NOMO-1 treated with DMSO at 0.1 percent for 48 hours (cell line): Measurements from ENCODE around the gene HMGXB3.

Experiments used
- DNase-seq: peaks from one replicate; lab custom pipeline; 2025; ENCODE audit not compliant: unreplicated experiment; lab: John Stamatoyannopoulos, UW

Gene HMGXB3

DNA sequence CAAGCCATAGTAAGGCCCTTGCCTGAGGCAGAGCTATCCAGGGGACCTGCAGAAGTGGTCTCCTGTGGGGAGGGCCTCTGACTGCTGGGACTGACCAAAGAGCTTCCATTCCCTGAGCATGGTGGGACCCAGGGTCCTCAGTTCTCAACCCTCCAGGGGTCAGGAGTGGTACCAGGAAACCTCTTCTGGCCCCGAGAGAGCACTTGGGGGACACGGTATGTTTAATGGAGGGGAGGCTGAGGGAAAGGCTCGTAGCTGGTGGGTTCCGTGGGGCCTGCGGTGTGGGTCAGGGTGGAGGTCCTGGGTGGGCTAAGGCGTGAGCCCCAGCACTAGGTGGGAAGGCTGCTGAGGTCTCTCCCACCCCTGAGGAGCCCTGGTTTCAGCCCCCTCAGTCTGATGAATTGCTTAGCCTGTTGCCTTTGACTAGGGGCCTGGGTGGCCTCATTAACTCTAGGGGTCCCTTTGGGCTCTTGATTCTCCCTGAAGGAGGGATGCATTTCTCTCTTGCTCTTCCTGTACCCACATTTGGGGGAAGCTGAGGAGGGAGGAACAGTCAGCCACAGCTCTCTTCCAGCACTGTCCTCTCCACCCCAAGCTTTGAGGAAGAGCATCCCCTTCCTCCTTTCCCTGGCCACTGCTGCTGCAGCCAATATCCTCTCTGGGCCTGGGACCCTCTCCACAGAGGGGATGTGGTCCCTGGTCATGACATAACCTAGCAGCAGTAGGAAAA is 51.9 kb downstream of the HMGXB3 start:
- no peak for DNase-seq

DNA sequence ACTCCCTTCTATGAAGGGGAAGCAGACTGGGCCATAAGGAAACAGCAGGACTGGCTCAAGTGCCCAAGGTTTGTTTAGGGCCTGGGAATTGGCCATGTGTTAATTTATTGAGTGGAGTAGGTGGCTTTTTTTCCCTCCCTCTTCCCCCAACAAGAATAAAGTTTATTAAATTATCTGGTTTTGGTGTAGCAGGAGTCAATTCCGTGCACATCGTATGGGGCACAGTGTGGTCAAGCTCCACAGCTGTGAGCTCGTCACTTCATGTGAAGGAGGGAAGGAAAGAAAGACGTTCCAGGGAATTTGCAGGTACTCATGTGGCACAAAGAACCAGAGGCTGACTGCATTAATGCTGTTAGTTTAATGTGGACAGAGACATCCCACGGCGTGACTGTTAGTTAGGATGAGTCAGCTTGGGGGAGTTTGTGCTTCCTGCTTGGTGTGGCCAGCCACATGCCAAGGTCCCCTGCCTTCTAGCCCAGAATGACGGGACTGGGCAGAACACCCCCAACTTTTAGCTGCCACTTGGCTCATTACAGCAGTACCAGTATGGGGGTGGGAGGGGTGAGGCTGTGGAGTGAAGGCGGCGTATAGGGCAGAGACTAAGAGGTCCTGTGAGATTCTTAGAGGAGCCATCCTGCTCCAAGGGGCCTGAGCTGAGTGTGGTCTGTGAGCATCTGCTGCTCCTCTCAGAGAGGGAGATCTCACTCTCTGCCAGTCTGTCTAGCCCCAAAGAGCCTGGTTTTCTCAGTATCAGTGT is 52.6 kb downstream of the HMGXB3 start:
- peak; percentile 26 for DNase-seq

DNA sequence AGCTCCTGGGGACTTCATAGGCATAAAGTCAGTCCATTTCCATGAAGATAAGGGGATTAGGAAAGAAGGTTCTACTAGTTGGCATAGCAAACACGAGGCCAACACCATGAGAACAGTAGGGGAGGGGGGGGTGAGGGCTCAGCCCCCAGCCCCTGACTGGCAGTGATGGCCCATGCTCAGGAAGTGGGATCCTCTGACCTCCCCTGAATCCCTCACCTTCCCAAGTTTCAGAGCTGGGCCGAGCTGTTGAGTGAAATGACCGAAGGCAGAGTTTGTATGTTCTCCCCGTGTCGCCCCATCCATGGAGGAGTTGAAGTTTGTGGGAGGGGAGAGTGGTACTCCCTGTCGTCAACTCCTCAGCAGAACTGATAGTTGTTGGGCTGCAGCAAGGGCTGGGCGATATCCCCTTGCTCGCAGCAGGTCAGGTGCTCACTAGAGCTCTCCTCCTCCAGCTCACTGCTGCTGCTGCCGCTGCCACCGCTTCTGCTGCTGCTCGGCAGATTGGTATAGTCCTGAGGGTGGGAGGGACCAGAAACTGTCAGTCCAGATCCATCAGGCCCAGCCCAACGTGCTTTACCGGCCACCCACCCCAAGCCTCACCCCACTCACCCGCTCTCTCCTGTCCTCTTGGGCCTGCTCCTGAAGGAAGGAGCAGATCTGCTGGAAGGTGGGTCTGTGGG is 53.3 kb downstream of the HMGXB3 start:
- no peak for DNase-seq

DNA sequence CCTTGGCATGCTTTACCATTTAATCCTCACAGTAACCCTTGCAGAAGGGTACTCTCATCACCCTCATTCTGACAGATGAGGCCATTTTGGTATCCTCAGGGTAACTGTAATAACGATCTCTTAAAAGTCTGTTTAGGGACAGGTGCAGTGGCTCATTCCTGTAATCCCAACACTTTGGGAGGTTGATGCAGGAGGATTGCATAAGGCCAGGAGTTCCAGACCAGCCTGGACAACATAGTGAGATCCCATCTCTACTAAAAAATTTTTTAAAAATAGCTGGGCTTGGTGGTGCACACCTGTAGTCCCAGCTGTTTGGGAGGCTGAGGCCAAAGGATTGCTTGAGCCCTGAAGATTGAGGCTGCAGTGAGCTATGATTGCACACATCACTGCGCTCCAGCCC is 54.0 kb downstream of the HMGXB3 start:
- no peak for DNase-seq

DNA sequence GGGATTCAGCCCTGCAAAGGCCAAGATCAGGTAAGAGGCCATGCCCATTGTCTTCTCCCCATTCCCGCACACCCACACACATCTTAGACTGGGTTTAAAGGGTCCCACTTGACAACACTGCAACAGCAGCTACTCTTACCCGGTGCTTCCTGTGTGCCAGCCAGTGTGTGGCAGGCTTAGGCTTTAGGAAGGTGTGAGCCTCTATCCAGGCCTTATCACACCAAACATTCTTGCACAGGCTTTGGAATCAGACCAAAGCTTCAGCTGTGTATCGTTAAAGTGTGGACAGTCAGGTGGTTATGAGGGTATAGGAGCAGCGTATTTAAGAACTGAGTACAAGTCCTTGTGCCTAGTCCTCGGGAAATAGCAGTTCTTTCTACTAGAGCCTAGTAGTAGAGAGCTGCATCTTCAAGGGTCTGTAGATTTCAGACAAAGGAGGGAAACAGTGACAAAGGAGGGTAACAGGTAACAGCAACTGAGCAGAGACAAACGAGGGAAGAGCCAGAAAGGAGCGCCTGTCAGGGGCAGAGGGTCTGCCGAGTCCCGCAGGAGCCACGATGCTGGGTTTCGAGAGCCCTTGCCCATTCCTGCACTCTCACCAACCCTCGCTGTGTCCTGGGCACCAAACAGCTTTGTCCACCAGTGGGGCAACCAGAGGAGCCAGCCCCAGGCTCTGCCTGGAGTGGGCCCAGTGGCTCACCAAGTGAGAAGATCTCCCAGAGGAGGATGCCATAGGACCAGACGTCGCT is 55.0 kb downstream of the HMGXB3 start:
- DNase-seq, result no peak

DNA sequence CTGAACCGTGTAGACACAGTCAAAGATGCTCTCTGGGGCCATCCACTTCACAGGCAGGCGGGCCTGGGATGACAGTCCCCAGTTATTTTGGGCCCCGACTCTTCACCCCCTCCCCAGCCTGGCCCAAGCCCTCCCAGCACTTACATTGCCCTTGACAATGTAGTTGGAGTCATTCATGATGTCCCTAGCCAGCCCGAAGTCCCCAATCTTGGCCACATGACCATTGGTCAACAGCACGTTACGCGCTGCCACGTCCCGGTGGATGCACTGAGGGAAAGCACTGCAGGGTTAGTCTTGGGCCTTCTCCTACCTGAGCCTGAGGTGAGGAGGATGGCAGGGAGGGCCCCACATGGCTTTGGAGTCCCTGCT is 55.5 kb downstream of the HMGXB3 start:
- no peak for DNase-seq

DNA sequence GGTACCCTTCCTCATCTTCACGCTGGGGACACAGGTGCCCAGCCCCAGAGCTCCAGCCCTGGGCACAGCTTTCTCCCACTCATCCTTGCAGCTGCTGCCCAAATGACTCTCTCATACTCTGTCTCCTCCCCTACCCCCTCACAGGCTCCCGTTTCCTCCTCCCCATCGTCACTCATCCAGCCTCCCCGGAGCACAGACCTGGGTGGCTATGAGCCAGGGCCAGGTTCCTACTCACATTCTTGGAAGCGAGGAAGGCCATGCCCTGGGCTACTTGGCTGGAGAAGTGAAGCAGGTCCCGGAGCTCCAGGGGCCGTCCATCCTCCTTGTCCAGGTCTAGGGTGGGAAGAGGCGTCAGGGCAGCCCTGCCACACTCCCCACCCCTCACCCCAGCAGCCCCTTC is 56.5 kb downstream of the HMGXB3 start:
- DNase-seq, result no peak

DNA sequence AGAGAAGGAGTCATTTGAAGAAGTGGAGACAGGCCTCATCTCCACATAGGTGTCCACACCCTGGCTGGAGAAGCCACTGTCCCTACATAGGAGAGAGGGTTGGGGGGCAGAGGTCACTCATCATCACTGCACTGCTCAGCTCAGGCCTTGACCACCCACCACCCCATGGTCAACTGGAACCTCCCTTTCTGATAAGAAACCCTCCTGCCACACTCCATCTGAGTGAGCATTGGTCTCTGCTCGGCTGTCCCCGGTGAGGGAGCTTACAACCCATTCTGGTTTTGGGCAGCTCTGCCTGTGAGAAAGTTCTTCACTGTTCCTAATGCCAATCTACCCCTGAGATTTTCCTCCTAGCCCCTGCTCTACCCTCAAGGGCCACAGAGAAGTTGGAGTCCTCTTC is 57.0 kb downstream of the HMGXB3 start:
- no peak for DNase-seq

DNA sequence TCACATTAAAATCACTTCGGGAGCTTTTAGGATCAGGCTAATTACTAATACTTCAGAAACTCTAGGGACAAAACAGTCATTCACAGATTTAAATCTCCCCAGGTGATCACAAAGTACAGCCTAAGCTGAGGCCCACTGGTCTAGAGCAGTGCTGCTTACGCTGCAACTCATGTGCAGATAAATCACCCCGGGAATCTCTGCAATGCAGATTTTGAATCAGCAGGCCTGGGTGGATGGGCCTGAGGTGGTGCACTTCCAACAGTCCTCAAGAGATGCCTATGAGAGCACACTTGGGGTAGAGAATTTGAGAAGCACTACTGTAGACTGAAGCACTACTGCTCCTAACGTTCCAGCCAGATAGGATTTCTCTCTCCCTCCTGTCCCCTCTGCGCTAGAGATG is 57.5 kb downstream of the HMGXB3 start:
- no peak for DNase-seq

DNA sequence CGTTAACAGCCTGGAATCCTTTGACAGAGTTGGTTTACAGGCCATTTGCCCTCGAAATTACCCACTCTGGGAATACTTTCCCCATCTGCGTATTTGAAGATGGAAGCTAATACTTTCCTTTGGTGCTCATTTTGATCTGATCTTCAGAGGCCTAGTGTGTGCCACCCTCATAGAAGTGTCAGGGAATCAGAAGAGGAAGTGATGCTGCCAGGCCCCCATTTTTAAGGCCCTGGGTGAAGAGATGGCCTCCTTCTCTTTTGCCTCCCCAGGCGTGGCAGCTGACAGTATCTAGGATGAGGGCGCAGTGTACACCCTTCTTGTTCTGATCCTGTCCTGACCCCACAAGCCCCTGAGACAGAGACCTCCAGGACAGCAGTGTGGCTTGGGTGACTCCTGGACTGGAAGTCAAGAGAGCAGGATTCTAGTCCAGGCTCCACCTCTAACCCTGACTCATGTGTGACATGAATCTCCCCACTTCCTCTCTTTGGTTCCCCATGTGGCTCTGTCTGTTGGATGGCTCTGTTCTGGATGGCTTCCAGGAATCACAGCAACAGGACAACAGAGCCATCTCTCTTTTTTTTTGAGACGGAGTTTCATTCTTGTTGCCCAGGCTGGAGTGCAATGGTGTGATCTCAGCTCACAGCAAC is 58.1 kb downstream of the HMGXB3 start:
- peak; percentile 92 for DNase-seq

DNA sequence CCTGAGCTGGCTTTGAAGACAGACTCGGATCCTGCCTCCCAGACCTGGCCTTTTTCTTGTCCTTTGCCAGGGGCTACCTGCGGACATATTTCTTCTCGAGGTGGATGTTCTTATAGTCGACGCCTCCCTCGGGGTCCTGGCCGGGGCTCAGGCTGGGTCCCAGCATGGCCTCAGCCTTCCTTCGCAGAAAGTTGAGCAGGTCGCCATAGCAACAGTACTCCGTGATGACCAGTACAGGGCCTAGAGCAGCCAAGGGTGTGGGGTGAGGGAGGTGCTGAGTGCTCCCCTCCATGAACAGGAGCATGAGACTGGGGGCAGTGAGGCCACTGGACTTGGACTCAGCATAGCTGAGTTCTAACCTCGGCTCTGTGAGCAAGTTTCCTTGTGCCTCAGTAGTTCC is 59.1 kb downstream of the HMGXB3 start:
- DNase-seq, result no peak

DNA sequence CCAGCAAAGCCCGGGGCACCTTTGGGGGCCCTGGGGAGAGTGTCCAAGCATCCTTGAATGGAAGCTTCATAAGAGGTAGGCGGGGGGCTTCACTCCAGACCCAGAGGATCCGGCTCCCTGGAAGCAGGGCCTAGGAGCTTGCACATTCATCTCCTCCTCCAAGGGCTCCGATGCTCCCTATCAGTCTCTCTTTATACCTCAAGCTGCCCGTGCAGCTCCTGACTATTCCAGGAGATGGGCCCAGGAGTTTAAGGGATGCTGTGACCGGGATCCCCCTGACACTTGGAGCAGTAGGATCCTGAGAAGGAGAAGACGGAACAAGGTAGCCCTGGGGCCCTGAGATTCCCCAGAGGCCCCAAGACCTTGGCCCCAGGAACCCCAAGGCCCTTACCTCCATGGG is 59.9 kb downstream of the HMGXB3 start:
- no peak for DNase-seq

DNA sequence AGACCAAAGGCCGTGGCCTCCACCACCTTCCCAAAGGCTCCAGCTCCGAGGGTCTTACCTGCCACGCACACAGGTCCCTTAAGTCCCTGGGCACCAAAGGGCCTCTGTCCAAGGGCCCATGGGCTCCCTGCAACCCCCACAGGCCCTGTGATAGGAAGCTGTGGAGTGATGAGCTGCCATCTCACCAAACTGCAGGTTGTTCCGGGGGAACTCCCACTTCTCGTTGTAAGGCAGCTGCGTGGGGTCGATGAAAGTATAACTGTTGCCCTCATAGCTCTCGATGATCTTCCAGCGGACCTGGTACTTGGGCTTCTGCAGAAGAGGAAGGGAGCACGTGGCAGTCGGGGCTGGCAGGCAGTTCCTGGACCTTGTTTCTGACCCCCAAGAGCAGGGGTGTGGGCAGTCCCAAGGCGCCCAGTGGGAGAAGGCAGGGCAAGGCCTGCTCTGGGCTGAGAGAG is 61.0 kb downstream of the HMGXB3 start:
- DNase-seq, result no peak

DNA sequence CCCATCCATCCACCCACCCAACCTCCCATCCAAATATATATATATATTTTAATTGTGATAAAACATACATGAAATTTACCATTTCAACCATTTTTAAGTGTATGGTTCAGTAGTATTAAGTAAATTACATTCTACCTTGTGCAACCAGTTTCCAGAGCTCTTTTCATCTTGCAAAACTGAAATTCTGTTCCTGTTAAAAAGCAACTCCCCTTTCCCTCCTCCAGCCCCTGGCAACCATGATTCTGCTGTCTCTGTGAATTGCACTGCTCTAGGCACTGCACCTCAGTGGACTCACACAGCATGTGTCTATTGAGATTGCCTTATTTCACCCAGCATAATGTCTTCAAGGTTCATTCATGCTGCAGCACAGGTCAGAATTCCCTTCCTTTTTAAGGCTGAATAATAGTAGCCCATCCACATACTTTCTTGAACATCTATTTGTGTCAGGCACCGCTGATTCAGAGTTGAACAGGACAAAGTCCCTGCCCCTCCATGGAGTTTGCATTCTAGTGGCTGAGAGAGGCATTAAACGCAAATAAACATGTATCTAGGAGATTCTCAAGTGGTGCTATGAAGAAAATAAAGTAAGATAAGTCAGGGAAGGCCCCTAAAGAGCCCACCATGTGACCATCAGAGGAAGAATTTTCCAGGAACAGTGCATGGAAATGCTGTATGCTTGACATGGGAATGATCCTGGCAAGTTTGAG is 61.8 kb downstream of the HMGXB3 start:
- DNase-seq, result peak; percentile 15

DNA sequence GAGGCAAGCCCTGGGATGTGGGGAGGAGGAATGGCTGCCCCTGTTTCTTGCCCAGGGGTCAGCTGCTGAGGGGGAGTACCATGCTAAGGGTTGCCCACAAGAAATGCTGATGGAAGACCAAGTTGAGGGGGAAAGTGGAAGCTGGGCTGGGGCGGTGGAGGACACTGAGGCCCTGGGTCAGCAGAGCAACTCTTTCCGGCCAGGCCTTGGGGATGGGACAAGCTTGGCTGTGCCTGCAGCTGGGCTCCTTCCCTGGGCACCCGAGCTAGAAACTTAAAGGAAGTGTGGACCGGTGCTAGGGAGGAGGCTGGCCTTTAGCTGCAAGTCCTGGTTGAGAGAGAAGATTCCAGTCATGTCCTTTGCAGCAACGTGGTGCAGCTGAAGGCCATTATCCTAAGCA is 63.1 kb downstream of the HMGXB3 start:
- no peak for DNase-seq

DNA sequence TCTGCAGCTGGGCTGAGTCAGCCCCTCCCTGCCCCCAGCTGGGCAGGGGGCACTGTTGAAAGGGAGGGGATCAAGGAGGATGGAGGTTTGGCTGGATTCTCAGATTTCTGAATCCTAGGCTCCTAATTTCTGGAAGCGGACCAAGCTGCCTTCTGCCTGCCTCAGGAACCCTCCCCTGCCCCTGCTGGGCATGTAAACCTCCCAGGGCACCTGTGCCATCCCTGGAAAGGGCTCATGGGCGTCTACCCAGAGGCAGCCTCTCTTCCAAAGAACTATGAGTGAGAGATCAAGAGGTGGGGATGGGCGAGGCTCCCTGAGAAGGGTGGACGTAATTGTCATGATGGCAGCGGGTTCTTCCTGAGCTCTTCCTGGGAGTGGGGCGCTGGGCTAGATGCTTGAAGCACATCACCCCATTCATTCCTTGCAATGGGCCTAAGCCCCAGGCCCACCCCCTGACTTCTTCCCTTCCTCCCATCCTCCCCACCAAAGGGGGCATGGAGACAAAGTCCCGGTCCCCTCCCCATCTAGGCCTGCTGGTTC is 64.2 kb downstream of the HMGXB3 start:
- no peak for DNase-seq

DNA sequence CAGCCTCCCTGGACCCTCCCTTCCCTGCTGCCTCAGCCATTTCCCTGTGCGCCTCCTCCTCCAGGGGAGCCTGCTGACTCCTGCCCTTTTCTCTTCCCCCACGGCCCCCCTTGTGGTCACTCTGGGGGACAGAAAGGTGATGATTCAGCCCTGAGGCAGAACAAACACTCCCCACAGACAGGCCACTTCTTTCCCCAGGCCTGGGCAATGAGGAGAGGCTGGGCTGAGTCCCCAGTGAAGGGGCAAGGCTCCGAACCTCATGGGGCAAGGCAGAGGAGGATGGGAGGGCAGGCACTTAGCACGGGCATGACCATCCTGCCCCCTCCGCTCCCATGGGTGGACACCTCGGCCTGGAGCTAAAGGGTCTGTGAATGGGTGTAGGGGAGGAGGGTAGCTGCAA is 64.8 kb downstream of the HMGXB3 start:
- DNase-seq, result no peak

DNA sequence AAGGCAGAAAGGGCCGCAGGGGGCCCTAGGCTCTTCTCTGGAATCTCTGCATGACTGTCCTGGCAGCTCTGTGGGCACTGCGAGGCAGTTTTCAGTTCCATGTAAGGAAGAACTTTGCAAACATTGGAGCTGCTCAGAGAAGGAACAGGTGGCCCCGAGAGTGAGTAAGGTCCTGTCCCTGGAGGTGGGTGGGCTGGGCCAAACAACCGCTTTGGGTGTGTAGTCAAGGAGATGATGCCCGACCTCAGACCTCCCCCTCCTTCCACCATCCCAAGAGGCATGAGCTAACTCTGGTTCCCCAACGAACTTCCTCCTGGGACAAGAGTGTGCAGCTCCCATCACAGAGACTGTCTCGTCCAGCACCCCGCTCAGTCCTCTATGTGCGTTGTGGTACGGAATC is 65.3 kb downstream of the HMGXB3 start:
- DNase-seq, result no peak

DNA sequence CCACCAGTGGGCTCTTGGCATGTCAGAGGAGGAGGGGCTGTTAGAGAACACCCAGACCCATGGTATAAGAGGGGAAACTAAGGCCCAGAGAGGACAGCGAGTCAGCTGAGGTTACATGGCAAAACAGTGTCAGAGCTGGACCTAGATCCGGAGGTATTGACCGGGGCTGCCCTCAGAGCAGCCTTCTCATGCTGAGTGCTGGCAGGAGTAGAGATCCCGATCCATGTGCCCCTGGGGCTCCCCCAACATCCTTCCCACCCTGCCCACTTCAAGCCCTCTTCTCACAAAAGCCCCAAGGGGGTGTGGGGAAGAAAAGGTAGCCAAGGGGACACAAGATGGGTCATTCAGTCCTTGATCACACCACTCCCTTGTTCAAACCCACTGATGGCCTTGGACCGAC is 65.9 kb downstream of the HMGXB3 start:
- no peak for DNase-seq

DNA sequence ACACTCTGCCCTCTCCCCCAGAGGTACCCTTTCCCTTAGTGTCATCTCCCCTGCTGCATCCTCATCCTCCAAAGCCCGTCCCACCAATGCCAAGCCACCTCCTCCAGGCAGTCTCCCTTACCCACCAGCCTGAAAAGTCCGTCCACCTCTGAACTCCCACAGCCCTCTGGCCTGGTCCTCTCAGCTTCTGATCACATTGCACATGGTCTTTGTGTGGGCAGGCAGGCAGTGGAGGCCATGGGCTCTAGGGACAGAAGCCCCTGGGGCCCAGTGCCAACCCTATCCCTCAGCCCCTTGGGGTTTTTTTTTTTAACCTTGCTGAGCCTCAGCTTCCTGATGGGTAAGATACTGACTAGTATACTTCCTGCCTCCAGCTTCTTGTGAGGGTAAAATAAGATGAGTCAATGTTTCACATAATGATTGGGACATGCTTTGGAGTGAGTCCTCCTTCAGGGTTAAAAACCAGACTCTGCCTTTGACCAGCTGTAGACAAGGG is 66.4 kb downstream of the HMGXB3 start:
- DNase-seq, result peak; percentile 71
